Adipocyte (in vitro differentiated cells): ENCODE measurements around the gene KDM2A.

Experiments used
- DNase-seq: peaks from one replicate; pipeline ENCODE4 v3.0.0-alpha.2; 2015; ENCODE audit warnings: low read depth
- H3K27me3 ChIP-seq: replicated peaks from 2 replicates; pipeline ENCODE4 v1.7.0; 2013; ENCODE audit warnings: mild to moderate bottlenecking, low read length, moderate library complexity; ENCODE audit not compliant: control insufficient read depth, insufficient read depth
- H3K36me3 ChIP-seq: 2 replicates; pipeline ENCODE4 v1.7.0; 2013; ENCODE audit warnings: low read length, mild to moderate bottlenecking, moderate library complexity; ENCODE audit not compliant: control insufficient read depth, insufficient read depth, severe bottlenecking
- H3K4me1 ChIP-seq: 2 replicates; pipeline ENCODE4 v1.7.0; 2013; ENCODE audit warnings: mild to moderate bottlenecking, low read length, moderate library complexity; ENCODE audit not compliant: control insufficient read depth, insufficient read depth
- H3K4me3 ChIP-seq: 2 replicates; pipeline ENCODE4 v1.7.0; 2013; ENCODE audit warnings: mild to moderate bottlenecking, low read length, moderate library complexity
- H3K9ac ChIP-seq: 2 replicates; pipeline ENCODE4 v1.7.0; 2013; ENCODE audit warnings: mild to moderate bottlenecking, low read length, moderate library complexity
- H3K9me3 ChIP-seq: 2 replicates; pipeline ENCODE4 v1.7.0; 2013; ENCODE audit warnings: mild to moderate bottlenecking, low read length, moderate library complexity; ENCODE audit not compliant: control insufficient read depth

Gene KDM2A

GRCh38 chr11:67301951-67302516 lies 183.0 kb downstream of the KDM2A start:
- Histone ChIP-seq H3K9ac (peak overlapping the region; percentile 89), H3K4me1 (peaks cover 16% of the 10 kb centered on the region), H3K9me3 (no peaks in the 10 kb centered on the region), H3K4me3 (peak overlapping the region; percentile 90), H3K36me3 (peaks cover 36% of the 10 kb centered on the region), H3K27me3 (no peaks in the 10 kb centered on the region)
- DNase-seq = no peak

DNA sequence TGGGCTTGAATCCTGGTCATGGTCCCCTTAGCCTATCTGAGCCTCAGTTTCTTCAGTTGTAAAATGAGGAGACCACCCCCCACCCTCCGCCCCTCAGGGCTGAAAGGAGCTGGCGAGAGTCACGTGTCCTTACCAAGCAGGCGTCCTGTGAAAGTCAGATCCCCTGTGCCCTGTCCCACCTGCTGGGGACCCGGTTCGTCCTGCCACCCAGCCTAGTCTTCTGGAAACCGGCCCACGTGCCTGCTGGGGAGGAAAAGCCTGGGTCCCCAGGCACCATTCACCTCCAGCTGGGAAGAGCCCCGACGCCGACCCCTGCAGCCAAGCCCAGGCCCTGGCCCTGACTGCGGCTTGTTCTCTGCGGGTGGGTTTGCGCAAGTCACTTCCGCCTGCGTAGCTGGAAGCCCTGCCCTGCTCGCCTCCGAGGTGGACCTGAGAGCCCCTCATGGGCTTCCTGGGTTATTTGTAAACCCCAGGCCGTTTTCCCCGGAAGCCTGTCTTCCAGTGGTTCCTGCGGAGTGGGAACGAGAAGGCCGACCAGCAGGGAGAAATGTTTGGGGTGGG lies 183.6 kb downstream of the KDM2A start:
- no peak for DNase-seq
- H3K9me3 ChIP-seq = no peaks in the 10 kb centered on the region

DNA sequence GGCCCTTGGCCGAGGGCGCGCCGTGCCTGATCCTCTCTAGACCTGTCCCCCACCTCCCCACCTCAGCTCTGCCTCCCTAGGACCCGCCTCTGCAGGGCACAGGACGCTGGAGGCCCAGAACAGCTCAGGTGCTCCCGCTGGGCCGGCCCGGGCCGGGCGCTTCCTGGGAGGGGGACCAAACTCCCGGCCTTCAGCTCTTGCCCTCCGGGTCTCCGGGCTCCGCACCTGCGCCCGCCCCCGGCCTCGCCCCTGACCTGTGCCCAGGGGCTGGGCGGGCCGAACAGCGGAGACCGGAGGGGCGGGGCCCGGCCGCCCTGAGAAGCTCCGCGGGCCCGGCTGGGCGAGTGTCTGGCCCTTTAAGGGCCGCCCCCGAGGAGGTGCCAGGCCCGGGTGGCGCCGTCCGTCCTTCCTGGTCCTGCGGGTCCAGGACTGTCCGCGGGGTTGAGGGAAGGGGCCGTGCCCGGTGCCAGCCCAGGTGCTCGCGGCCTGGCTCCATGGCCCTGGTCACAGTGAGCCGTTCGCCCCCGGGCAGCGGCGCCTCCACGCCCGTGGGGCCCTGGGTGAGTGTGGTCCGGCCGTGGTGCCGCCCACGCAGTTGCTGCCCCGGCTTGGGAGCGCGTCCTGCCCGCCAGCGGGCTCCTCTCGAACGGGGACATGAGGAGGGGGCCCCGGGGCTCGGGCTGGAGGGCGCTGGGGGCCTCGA lies 184.2 kb downstream of the KDM2A start, which contains the start of gene SSH3:
Gene SSH3, plus strand, starts transcription at position 399 of the 703 bp plus-strand sequence. Its CDS starts 96 bp downstream, at position 495.
- no peaks in the 10 kb centered on the region for H3K27me3 ChIP-seq
- peaks cover 16% of the 10 kb centered on the region for H3K4me1 ChIP-seq
- DNase-seq = peak; percentile 81
- H3K36me3 ChIP-seq = peaks cover 46% of the 10 kb centered on the region
- H3K9me3 ChIP-seq = no peaks in the 10 kb centered on the region
- H3K4me3 ChIP-seq = peak within 1 kb of the TSS; percentile 90
- H3K9ac ChIP-seq = peak within 1 kb of the TSS; percentile 89

More for the DNA sequence above, 183.6 kb downstream of the KDM2A start:
- Histone ChIP-seq H3K27me3 (no peaks in the 10 kb centered on the region), H3K36me3 (peaks cover 41% of the 10 kb centered on the region), H3K9ac (peak overlapping the region; percentile 89), H3K4me3 (peak overlapping the region; percentile 90), H3K4me1 (peaks cover 16% of the 10 kb centered on the region)

GRCh38 chr11:67303835-67304411 lies 184.9 kb downstream of the KDM2A start:
- H3K4me1 ChIP-seq = peaks cover 16% of the 10 kb centered on the region
- H3K9ac ChIP-seq = peak overlapping the region; percentile 89
- no peaks in the 10 kb centered on the region for H3K27me3 ChIP-seq
- peak; percentile 54 for DNase-seq
- H3K36me3 ChIP-seq = peaks cover 46% of the 10 kb centered on the region
- peak overlapping the region; percentile 90 for H3K4me3 ChIP-seq
- no peaks in the 10 kb centered on the region for H3K9me3 ChIP-seq

DNA sequence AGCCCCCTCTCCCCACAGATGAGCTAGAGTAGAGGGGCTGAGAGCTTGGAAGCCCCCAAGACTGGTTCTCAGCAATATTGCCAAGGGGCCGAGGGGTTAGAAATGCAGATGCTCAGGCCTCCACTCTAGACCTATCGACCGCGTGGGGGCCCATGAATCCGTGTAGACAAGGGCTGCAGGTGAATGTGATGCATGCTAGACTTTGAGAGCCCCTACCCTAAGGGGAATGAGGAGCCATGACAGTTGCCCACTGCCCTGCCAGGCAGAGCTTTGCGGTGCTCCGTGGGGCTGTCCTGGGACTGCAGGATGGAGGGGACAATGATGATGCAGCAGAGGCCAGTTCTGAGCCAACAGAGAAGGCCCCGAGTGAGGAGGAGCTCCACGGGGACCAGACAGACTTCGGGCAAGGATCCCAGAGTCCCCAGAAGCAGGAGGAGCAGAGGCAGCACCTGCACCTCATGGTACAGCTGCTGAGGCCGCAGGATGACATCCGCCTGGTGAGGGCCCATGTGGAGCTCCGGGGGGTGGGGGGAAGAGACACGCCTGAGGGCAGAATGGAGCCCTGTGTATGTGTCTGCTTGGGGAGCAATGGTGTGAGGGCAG lies 185.5 kb downstream of the KDM2A start:
- Histone ChIP-seq H3K4me3 (peak overlapping the region; percentile 90), H3K36me3 (peaks cover 45% of the 10 kb centered on the region), H3K27me3 (no peaks in the 10 kb centered on the region), H3K9ac (peak overlapping the region; percentile 89), H3K4me1 (peaks cover 16% of the 10 kb centered on the region), H3K9me3 (no peaks in the 10 kb centered on the region)
- DNase-seq = no peak

DNA sequence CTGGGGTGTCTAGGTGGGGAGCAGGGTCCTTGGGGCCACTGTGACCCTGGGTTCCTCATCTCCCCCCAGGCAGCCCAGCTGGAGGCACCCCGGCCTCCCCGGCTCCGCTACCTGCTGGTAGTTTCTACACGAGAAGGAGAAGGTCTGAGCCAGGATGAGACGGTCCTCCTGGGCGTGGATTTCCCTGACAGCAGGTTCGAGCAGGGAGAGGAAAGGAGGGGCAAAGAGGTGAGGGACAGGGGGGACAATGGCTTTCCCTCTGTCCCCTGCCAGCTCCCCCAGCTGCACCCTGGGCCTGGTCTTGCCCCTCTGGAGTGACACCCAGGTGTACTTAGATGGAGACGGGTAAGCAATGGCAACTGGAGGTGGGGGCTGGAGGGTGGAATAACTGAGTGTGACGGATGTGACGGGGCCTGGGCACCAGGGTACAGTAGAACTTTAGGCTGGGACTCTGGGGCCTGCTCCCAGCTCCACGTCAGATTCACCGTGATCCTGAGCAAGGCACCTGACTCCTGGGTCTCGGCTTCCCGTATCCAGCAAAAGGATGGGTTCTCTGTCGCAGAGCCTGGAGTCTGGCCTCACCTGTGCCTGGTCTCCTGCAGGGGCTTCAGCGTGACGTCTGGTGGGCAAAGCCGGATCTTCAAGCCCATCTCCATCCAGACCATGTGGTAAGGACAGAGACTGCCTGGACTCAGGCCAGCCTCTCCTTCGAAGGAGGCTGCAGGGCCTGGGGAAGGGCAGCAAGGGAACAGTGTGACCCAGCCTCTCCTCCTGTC lies 187.9 kb downstream of the KDM2A start:
- no peaks in the 10 kb centered on the region for H3K9me3 ChIP-seq
- H3K36me3 ChIP-seq = peaks cover 28% of the 10 kb centered on the region
- no peak for DNase-seq

GRCh38 chr11:67307545-67308001 lies 188.5 kb downstream of the KDM2A start:
- no peaks in the 10 kb centered on the region for H3K27me3 ChIP-seq
- no peak for DNase-seq
- peaks cover 12% of the 10 kb centered on the region for H3K4me1 ChIP-seq
- H3K4me3 ChIP-seq = no peak overlapping the region
- H3K9ac ChIP-seq = no peak overlapping the region
- peaks cover 28% of the 10 kb centered on the region for H3K36me3 ChIP-seq
- no peaks in the 10 kb centered on the region for H3K9me3 ChIP-seq

More for the DNA sequence above, 187.9 kb downstream of the KDM2A start:
- Histone ChIP-seq H3K9ac (no peak overlapping the region), H3K4me3 (no peak overlapping the region), H3K4me1 (peaks cover 16% of the 10 kb centered on the region), H3K27me3 (no peaks in the 10 kb centered on the region)
